Ishikawa (cell line): ENCODE measurements around the gene IQCF6.

Experiments used
- CEBPB ChIP-seq: IDR thresholded peaks from 2 replicates; pipeline ENCODE4 v1.6.1; 2012
- CREB1 ChIP-seq: IDR thresholded peaks from 2 replicates; pipeline ENCODE4 v1.6.1; 2012; ENCODE audit warnings: low read depth
- EGR1 ChIP-seq: IDR thresholded peaks from 2 replicates; pipeline ENCODE4 v1.6.1; 2012
- EP300 ChIP-seq: IDR thresholded peaks from 2 replicates; pipeline ENCODE4 v1.6.1; 2012; ENCODE audit warnings: borderline replicate concordance
- FOXM1 ChIP-seq: IDR thresholded peaks from 2 replicates; pipeline ENCODE4 v1.6.1; 2012; ENCODE audit warnings: low read depth, borderline replicate concordance
- MAX ChIP-seq: IDR thresholded peaks from 2 replicates; pipeline ENCODE4 v1.6.1; 2012
- NFIC ChIP-seq: IDR thresholded peaks from 2 replicates; pipeline ENCODE4 v1.6.1; 2012
- RAD21 ChIP-seq: IDR thresholded peaks from 2 replicates; pipeline ENCODE4 v1.6.1; 2012; ENCODE audit warnings: low read depth
- REST ChIP-seq: IDR thresholded peaks from 2 replicates; pipeline ENCODE4 v1.6.1; 2012; ENCODE audit warnings: low read depth, mild to moderate bottlenecking
- TAF1 ChIP-seq: IDR thresholded peaks from 2 replicates; pipeline ENCODE4 v1.6.1; 2012; ENCODE audit warnings: low read depth, mild to moderate bottlenecking
- TCF12 ChIP-seq: IDR thresholded peaks from 2 replicates; pipeline ENCODE4 v1.6.1; 2012; ENCODE audit warnings: low read depth
- TEAD4 ChIP-seq: IDR thresholded peaks from 2 replicates; pipeline ENCODE4 v1.6.1; 2012
- USF1 ChIP-seq: IDR thresholded peaks from 2 replicates; pipeline ENCODE4 v1.6.1; 2012
- YY1 ChIP-seq: IDR thresholded peaks from 2 replicates; pipeline ENCODE4 v1.6.1; 2012; ENCODE audit warnings: low read depth
- ZBTB7A ChIP-seq: IDR thresholded peaks from 2 replicates; pipeline ENCODE4 v1.6.1; 2012; ENCODE audit warnings: low read depth

IQCF6 gene

GRCh38 chr3:51779137-51779536, at the start of gene IQCF6:
Gene IQCF6 (minus strand): TSS chr3:51779237. CDS start chr3:51779224, 13 bp downstream.
- TF ChIP-seq MAX = no peak
- no peak for TF ChIP-seq TEAD4
- no peak for TF ChIP-seq NFIC
- no peak for TF ChIP-seq REST
- TF ChIP-seq CEBPB = no peak
- TF ChIP-seq RAD21 = no peak

- TF ChIP-seq MAX (no peak), TCF12 (no peak), RAD21 (no peak), NFIC (no peak), FOXM1 (no peak), YY1 (no peak), ZBTB7A (no peak), USF1 (no peak), REST (no peak)
Measured at GRCh38 chr3:51828297-51828696, 49.3 kb upstream of the IQCF6 start.

GRCh38 chr3:51819709-51820406, 40.8 kb upstream of the IQCF6 start:
- TF ChIP-seq ZBTB7A (no peak), EGR1 (no peak), YY1 (no peak), RAD21 (peak; percentile 29; the same call in 1 of the 2 replicates), TEAD4 (peak; percentile 17; the same call in 1 of the 2 replicates)

GRCh38 chr3:51819151-51819550, 40.1 kb upstream of the IQCF6 start:
- no peak for TF ChIP-seq YY1
- TF ChIP-seq TEAD4 = no peak
- TF ChIP-seq MAX = no peak
- TF ChIP-seq FOXM1 = no peak
- TF ChIP-seq RAD21 = no peak
- no peak for TF ChIP-seq CEBPB
- no peak for TF ChIP-seq USF1
- no peak for TF ChIP-seq EP300
- no peak for TF ChIP-seq CREB1
- TF ChIP-seq TCF12 = no peak
- TF ChIP-seq ZBTB7A = no peak
- TF ChIP-seq REST = no peak
- TF ChIP-seq TAF1 = no peak
- TF ChIP-seq EGR1 = no peak
- no peak for TF ChIP-seq NFIC

- TF ChIP-seq CEBPB (no peak), NFIC (no peak), TEAD4 (no peak), YY1 (no peak), EGR1 (no peak), TAF1 (no peak), MAX (no peak), EP300 (no peak), FOXM1 (no peak), CREB1 (no peak), ZBTB7A (no peak), REST (no peak)
Measured at GRCh38 chr3:51817375-51817774, 38.3 kb upstream of the IQCF6 start.
